Cardiac septum (tissue), 1 donor: ENCODE data around the gene INHBC. TPM values are rescaled to one million over a fixed set of nuclear protein-coding genes. Genes with fewer than 3 reads are reported as not detected.
"Not testable (repeated sequence)": the region's sequence is repeated elsewhere in the genome, so short reads cannot be mapped to it uniquely, and the experiment has no call there.

Experiments
- DNase-seq: peaks from one replicate; pipeline ENCODE4 v3.0.0-alpha.2; 2020; ENCODE audit warnings: low spot score
- intact Hi-C: fragments of 100-400 bp; cut with DNase I; formaldehyde crosslinking; loops from one replicate; pipeline ENCODE4 v1.14.0; 2022
- total RNA-seq: library from RNA; stranded (reverse); fragmentation: NEBNext Ultra II Directional; extraction: Animal tissue kit (Norgen Biotek cat#: 25700); gene quantifications from one replicate; pipeline ENCODE4 v1.2.1, GENCODE V29; 2021
- donor health status: DM: no; HTN: no; CAD: no.

Gene INHBC
- total RNA-seq, 1 donor from 2014 or later = not detected

DNA sequence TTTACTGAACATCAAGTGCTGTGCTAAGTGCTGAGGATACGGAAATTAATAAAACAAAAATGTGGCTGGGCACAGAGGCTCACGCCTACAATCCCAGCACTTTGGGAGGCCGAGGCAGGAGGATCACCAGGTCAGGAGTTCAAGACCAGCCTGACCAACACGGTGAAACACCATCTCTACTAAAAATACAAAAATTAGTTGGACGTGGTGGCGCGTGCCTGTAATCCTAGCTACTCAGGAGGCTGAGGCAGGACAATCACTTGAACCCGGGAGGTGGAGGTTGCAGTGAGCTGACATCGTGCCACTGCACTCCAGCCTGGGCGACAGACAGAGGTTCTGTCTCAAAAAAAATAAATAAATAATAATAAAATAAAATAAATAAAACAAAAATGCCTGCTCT is 7.6 kb upstream of the INHBC start:
- intact Hi-C loops = not testable (repeated sequence)

DNA sequence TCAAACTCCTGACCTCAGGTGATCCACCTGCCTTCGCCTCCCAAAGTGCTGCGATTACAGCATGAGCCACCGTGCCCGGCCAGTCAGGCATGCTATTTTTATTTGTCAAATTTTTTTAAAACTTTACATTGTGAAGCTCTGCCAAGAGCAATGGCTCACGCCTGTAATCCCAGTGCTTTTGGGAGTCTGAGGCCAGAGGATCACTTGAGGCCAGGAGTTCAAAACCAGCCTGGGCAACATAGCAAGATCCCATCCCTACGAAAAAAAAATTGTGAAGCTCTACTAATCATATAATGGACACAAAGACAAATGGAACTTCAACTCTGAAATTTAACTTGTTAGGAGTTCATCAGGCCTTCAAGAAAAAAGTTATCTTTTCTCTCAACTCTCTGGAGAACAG is 5.6 kb upstream of the INHBC start:
- intact Hi-C loops = no loop called here

More for the DNA sequence above, 7.6 kb upstream of the INHBC start:
- DNase-seq = not testable (repeated sequence)

DNA sequence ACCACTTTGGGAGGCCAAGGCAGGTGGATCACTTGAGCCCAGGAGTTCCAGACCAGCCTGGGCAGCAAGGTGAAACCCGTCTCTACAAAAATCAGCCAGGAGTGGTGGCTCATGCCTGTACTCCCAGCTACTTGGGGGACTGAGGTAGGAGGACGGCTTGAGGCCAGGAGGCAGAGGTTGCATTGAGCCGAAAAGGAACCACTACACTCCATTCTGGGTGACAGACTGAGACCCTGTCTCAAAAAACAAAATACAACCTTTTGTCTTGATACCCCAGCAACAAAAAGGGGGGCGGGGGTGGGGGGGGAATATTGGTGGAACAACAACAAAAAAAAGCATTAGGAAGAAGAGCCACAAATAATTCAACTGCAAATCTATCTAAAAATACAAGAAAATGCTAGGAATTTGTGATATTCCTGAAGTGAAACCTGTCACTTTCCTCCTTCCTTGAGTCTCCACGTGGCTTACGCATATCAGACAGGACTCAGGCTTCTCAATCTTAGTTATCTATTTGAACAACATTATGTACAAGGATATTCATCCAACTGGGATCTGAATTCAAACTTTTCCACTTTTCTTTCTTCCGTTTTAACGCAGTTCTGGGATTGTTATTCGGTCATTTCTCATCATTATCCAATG is 5.0 kb upstream of the INHBC start:
- DNase-seq = no peak
- intact Hi-C loops = loop anchor here (2.0 kb wide), 1 partner anchor 23 kb away; no protein-coding TSS in a partner anchor

More for the DNA sequence above, 5.6 kb upstream of the INHBC start:
- DNase-seq = no peak

DNA sequence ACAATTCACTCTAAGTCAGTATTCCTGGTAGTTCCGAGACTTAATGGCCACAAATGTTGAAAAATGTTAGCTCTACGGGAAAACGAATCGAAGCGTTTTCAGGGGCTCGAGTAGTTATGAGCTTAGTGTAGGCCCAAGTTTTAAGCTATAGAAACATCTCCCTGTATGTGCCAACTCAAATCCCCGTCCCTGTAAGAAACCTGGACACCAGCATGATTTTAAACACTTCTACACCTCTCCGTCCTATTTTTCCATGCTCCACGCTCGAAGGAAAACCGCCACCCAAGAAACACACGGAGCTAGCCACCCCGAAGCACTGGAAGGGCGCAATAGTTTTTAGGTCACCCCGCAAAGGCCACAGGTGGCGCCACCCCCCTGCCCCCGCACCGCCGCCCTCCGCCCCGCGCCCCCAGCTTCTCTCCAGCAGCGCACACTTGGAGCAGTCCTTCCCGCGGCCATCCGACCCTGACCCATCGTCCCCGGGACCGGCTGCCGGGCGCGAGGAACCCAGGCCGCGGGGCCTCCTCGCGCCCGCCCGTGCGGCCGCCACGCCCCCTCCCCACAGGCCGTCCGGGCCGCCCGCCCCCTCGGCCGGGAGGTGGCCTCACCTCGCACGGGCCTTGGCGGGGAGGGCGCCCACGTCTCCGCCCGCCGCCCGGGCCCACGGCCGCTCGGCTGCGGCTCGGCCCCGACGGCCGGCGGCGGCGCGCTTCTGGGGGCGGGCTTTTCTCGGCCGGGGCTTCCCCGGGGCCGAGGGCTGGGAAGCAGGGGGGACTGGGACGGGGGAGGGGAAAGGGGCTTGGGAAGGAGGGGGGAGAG is 4.3 kb upstream of the INHBC start:
- peak; percentile 82 for DNase-seq
- intact Hi-C loops = loop anchor here (2.0 kb wide), 1 partner anchor 22 kb away; no protein-coding TSS in a partner anchor

DNA sequence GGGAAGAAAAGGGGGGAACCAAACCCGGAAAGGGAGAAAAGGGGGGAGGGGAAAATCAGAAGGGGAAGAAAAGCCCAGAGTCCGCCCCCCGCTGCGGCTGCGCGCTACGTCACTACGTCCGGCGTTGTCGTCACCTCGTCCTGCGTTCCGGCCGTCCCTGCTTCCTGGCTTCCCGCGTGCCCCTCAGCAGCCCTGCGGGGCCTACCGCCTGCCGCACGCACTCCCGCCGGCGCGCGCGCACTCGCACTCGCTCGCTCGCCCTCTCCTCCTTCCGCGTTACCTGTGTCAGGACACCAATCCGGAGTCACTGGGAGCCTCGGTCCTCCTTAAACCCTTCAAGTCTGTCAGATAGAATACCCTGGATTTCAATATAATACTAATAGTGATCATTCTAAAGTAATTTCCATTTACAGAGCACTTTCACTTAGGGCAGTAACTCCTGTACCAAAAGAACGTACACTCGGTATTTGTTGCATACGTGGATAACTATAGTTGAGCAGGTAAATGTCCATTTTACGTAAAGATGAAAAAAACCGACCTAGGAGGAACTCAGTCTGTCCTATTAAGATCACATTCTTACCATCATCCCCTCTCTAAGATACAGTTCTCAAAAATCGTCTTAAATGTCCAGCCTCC is 3.5 kb upstream of the INHBC start, which contains the start of gene R3HDM2:
Gene R3HDM2, minus strand, starts transcription at position 113 of the 636 bp plus-strand sequence. CDS start 120,615 bp downstream, outside the sequence.
- DNase-seq = peak; percentile 98
- intact Hi-C loops = loop anchor here (2.0 kb wide), 1 partner anchor 22 kb away; no protein-coding TSS in a partner anchor

DNA sequence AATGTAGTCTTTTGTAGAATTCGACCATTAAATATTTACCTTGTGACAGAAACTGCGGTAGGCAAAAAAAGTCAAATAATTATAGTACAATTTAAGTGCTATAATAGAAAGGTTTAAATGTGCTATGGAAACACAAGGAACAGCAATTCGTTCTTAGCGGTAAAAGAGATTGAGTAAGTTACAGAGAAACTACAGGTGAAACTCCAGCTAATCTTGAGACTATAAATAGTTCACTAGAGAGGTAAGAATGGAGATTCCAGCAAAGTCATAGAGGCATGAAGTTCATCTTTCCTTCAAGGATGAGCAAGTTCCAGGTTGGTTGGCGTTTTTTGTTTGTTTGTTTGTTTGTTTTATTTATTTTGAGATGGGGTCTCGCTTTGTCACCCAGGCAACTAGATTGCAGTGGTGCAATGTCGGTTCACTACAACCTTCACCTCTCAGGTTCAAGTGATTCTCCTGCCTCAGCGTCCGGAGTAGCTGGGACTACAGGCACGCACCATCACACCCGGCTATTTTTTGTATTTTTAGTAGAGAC is 2.9 kb upstream of the INHBC start:
- DNase-seq = no peak
- intact Hi-C loops = loop anchor here (2.0 kb wide), 1 partner anchor 21 kb away; no protein-coding TSS in a partner anchor

DNA sequence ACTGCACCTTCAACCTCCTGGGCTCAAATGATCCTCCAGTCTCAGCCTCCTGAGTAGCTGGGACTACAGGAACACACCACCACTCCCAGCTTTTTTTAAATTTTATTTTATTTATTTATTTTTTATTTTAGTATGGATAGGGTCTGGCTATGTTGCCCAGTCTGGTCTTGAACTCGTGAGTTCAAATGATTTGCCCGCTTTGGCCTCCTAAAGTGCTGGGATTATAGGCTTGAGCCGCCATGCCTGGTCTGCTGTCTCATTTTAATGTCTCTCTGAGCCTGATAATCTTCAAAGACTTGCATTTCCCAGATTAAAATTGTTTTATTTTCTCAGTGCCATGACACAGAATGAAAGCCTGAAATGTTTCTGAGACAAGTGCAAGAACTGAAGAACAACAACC is 1.2 kb upstream of the INHBC start:
- intact Hi-C loops = no loop called here
- no peak for DNase-seq

DNA sequence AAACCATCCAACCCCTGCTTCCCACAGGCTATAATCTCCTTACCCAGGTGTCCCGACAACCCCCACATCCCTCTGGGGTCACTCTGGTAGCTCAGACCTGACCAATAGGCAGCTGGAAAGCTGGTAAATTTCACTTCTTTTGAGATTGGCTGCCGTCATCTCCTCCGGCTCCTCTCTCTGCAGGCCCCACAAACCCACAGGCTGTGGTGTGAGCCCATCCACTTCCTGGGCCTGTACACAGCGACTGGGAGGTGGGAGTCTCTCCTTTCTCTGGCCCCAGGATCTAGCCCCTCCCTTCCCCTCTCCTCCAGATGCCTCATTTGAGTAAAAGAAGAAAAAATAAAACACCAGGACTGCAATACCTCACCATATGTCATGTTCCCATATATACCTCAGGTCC is 709 bp downstream of the INHBC start:
- DNase-seq = no peak
- intact Hi-C loops = no loop called here

DNA sequence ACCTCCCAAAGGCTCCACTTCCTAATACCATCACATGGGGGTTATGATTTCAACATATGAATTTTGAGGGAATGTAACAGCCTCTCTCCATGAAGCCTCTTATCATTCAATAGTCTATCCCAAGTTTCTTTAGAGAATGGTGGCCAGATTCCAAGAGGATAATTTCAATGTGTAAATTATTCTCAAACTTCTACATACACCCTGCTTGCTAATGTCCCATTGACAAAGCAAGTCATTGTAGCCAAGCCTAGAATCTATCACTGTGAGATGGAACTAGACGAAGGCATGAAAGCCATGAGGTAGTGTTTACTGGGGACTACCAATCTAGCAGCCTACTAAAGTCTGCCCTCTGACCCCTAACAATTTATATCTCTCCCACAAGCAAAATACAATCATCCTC is 3.8 kb downstream of the INHBC start:
- DNase-seq = no peak
- intact Hi-C loops = no loop called here

DNA sequence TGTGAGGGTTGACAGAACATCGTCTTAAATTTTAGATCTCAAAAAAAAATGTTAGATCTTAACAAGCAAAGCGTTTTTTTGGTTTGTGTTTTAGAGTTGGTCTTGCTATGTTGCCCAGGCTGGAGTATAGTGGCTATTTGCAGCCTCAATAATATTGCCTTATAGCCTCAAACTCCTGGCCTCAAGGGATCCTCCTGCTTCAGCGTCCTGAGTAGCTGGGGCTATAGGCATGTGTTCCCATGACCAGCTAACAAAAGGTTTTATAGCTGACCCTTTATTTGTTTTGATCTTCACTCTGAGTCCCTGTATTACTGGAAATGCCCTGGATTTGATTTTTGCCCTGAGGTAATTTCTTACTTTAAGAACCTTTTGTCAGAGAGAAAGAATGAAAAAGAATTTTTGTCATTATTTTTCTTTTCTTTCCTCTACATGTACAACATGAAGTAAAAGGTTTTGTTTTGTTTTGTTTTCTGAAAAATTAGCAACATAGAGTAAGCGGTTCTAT is 5.2 kb downstream of the INHBC start:
- intact Hi-C loops = no loop called here
- DNase-seq = no peak

DNA sequence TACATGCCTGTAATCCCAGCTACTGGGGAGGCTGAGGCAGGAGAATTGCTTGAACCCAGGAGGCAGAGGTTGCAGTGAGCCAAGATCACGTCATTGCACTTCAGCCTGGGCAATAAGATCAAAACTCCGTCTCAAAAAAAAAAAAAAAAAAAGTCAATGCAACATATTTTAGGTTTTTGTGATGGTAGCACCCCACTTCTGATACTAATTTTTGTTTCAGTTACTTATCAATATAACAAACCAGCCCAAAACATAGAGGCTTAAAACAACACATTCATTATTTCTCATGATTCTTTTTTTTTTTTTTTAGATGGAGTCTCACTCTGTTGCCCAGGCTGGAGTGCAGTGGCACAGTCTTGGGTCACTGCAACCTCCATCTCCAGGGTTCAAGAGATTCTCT is 6.8 kb downstream of the INHBC start:
- intact Hi-C loops = not testable (repeated sequence)

DNA sequence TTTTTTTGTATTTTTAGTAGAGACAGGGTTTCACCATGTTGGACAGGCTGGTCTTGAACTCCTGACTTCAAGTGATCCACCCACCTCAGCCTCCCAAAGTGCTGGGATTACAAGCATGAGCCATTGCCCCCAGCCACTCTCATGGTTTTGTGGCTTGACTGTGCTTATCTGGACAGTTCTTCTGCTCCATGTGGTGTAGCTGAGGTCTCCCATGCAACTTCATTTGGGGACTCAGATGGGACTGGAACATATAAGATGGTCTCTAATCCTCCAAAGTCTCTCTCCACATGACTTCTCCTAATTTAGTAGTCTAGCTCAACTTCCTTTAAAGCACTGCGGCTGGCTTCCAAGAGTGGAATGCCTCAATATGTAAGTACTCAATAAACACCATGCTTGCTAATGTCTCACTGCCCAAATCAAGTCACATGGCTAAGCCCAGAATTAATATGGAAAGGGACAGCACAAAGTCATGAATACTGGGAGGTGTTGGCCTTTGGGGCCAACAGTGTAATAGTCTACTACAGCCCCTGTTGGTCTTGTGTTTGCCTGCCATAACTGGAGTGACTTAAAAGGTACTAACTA is 7.4 kb downstream of the INHBC start:
- no peak for DNase-seq
- intact Hi-C loops = no loop called here

More for the DNA sequence above, 6.8 kb downstream of the INHBC start:
- DNase-seq = not testable (repeated sequence)

DNA sequence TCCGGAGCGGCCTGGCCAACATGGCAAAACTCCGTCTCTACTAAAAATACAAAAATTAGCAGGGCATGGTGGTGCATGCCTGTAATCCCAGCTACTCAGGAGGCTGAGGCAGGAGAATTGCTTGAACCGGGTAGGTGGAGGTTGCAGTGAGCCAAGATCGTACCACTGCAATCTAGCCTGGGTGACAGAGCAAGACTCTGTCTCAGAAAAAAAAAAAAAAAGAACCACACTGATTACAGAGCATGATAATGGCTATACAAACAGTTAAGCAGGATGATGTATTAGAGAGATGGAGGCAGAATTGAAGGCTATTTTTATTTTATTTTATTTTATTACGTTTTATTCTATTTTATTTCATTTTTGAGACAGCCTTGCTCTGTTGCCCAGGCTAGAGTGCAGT is 9.8 kb downstream of the INHBC start:
- intact Hi-C loops, DNase-seq: not testable (repeated sequence)

DNA sequence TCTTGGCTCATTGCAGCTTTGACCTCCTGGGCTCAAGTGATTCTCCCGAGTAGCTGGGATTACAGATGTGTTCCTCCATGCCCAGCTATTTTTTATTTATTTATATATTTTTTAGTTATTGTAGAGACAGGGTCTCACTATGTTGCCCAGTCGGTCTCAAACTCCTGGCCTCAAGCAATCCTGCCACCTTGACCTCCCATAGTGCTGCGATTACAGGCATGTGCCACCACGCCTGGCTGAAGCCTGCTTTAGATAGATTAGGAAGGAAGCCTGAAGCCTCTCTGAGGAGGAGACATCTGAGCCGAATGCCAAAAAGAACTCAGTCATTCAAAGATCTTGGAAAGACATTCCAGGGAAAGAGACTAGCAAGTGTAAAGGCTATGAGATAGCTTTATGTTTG is 10.2 kb downstream of the INHBC start:
- DNase-seq = no peak
- intact Hi-C loops = no loop called here

DNA sequence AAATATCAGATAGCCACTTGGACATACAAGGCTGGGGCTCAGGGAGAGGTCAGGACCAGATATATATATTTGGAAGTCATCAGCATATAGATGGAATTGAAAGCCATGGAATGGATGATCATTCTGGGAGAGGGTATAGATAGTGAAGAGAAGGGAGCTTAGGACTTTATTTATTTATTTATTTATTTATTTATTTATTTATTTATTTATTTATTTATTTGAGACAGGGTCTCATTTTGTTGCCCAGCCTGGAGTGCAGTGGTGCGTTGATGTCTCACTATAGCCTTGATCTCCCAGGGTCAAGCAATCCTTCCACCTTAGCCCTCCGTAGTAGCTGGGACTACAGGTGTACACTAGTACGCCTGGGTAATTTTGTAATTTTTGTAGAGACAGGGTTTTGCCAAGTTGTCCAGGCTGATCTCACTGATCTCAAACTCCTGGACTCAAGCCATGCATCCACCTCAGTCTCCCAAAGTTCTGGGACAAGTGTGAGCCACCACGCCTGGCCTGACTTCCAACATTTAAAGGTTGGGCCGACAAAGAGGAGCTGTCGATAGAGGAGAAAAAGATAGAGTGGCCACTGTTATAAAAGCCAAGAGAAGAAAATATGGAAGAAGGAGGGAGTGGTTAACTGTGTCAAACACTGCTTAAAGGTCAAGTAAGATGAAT is 11.8 kb downstream of the INHBC start:
- no peak for DNase-seq
- intact Hi-C loops = no loop called here

DNA sequence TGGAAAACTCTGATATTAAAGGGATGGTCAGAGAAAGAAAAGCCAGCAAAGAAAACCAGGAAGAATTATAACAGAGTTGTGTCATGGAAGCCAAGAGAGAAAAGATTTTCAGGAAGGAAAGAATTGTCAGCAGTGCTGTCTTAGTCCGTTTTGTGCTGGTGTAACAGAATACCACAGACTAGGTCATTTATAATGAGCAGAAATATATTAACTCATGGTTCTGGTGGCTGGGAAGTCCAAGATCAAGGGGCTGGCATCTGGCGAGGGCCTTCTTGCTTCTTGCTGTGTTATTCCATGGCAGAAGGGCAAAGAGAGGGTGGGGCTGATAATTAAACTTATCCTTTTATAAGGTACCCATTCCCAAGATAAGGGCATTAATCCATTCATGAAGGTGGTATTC is 14.1 kb downstream of the INHBC start:
- DNase-seq = no peak
- intact Hi-C loops = no loop called here

DNA sequence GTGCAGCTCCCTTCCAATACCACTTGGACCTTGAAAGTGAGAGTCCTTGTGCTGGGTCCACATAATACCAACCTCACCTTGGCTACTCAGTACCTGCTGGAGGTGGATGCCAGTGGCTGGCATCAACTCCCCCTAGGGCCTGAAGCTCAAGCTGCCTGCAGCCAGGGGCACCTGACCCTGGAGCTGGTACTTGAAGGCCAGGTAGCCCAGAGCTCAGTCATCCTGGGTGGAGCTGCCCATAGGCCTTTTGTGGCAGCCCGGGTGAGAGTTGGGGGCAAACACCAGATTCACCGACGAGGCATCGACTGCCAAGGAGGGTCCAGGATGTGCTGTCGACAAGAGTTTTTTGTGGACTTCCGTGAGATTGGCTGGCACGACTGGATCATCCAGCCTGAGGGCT is 14.8 kb downstream of the INHBC start:
- intact Hi-C loops = no loop called here
- no peak for DNase-seq

DNA sequence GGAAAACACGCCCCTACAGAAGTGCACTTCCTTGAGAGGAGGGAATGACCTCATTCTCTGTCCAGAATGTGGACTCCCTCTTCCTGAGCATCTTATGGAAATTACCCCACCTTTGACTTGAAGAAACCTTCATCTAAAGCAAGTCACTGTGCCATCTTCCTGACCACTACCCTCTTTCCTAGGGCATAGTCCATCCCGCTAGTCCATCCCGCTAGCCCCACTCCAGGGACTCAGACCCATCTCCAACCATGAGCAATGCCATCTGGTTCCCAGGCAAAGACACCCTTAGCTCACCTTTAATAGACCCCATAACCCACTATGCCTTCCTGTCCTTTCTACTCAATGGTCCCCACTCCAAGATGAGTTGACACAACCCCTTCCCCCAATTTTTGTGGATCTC is 15.5 kb downstream of the INHBC start:
- intact Hi-C loops = loop anchor here (5.0 kb wide), 1 partner anchor 188 kb away; no protein-coding TSS in a partner anchor
- DNase-seq = no peak
